Right atrium auricular region (tissue), 2 donors: Measurements from ENCODE around the gene CSNK1A1. TPM values are rescaled to one million over a fixed set of nuclear protein-coding genes. Genes with fewer than 3 reads are reported as not detected.

Source experiments
- DNase-seq: peaks from one replicate; pipeline ENCODE4 v3.0.0-alpha.2; 2019; ENCODE audit warnings: low spot score
- H3K27ac ChIP-seq, 2 donors: fragments of 200-600 bp; sonication (generic); 1 replicate in 1 of 2; 2 replicates in 1 of 2; pipeline ENCODE4 v1.5.1; 2016 to 2019
- H3K27me3 ChIP-seq, 2 donors: fragments of 200-600 bp; sonication (generic); one replicate each; pipeline versions ENCODE4 v1.5.1 to v1.6.0; 2017 to 2019
- H3K36me3 ChIP-seq: fragments of 200-600 bp; sonication (generic); one replicate; pipeline ENCODE4 v1.5.1; 2016
- H3K4me1 ChIP-seq, 2 donors: fragments of 200-600 bp; sonication (generic); one replicate each; pipeline versions ENCODE4 v1.5.1 to v1.6.0; 2017 to 2019
- H3K4me3 ChIP-seq, 2 donors: fragments of 200-600 bp; sonication (generic); 1 replicate in 1 of 2; 2 replicates in 1 of 2; pipeline ENCODE4 v1.5.1; 2017 to 2019; ENCODE audit warnings: mild to moderate bottlenecking in 1 of 2, moderate library complexity in 1 of 2
- H3K9me3 ChIP-seq, 2 donors: fragments of 200-600 bp; sonication (generic); one replicate each; pipeline ENCODE4 v1.5.1; 2019
- CTCF ChIP-seq, 2 donors: fragments of 200-600 bp; sonication (generic); IDR thresholded peaks; one replicate each; pipeline ENCODE4 v1.5.1; 2019; ENCODE audit warnings: antibody characterized with exemption in 2 of 2
- total RNA-seq, 2 donors: library from RNA; depleted of rRNA; stranded (reverse); fragments of >200 nt; gene quantifications; one replicate each; pipeline ENCODE4 v1.1.0, GENCODE V29; 2016

CSNK1A1 gene
- total RNA-seq, 2 donors from 2014 or later: 171 to 192 TPM

GRCh38 chr5:149485655-149486615, 65.3 kb downstream of the CSNK1A1 start:
- no peak for TF ChIP-seq CTCF (IDR thresholded peaks at IDR 0.05)
- peak; percentile 96 for DNase-seq
- Histone ChIP-seq H3K4me1 (peaks cover 0 to 57% of the 10 kb centered on the region in 2 donors), H3K9me3 (no peaks in the 10 kb centered on the region), H3K4me3 (no peak overlapping the region), H3K36me3 (no peaks in the 10 kb centered on the region), H3K27ac (peak overlapping the region; percentile 91 to 93), H3K27me3 (no peaks in the 10 kb centered on the region)

- no peak for DNase-seq
- Histone ChIP-seq H3K27me3 (no peaks in the 10 kb centered on the region), H3K36me3 (no peaks in the 10 kb centered on the region), H3K9me3 (no peaks in the 10 kb centered on the region), H3K27ac (peak overlapping the region in 1 of 2 donors; percentile 93), H3K4me3 (no peak overlapping the region), H3K4me1 (peaks cover 0 to 17% of the 10 kb centered on the region in 2 donors)
- no peak for TF ChIP-seq CTCF (IDR thresholded peaks at IDR 0.05)
Observed at GRCh38 chr5:149481485-149481884, 69.8 kb downstream of the CSNK1A1 start.

- Histone ChIP-seq H3K9me3 (no peaks in the 10 kb centered on the region), H3K36me3 (no peaks in the 10 kb centered on the region), H3K27ac (no peak overlapping the region), H3K4me1 (no peaks in the 10 kb centered on the region), H3K27me3 (no peaks in the 10 kb centered on the region), H3K4me3 (no peak overlapping the region)
- no peak for DNase-seq
- no peak for TF ChIP-seq CTCF (IDR thresholded peaks at IDR 0.05)
Observed at GRCh38 chr5:149478761-149479160, 72.5 kb downstream of the CSNK1A1 start.

GRCh38 chr5:149475777-149476176, 75.5 kb downstream of the CSNK1A1 start:
- Histone ChIP-seq H3K27ac (no peak overlapping the region), H3K27me3 (no peaks in the 10 kb centered on the region), H3K4me3 (no peak overlapping the region), H3K9me3 (no peaks in the 10 kb centered on the region), H3K36me3 (no peaks in the 10 kb centered on the region), H3K4me1 (peaks cover 0 to 17% of the 10 kb centered on the region in 2 donors)
- no peak for TF ChIP-seq CTCF (IDR thresholded peaks at IDR 0.05)
- no peak for DNase-seq

- H3K9me3 ChIP-seq: no peaks in the 10 kb centered on the region
- no peak for TF ChIP-seq CTCF (IDR thresholded peaks at IDR 0.05)
- DNase-seq: no peak
- H3K4me3 ChIP-seq: no peak overlapping the region
- H3K4me1 ChIP-seq: peaks cover 0 to 20% of the 10 kb centered on the region in 2 donors
- H3K27ac ChIP-seq: no peak overlapping the region
- H3K27me3 ChIP-seq: no peaks in the 10 kb centered on the region
- no peaks in the 10 kb centered on the region for H3K36me3 ChIP-seq
Observed at GRCh38 chr5:149474198-149474597, 77.0 kb downstream of the CSNK1A1 start.
